Nephron progenitor cell (in vitro differentiated cells): ENCODE measurements around the gene HDAC4.

ENCODE experiments used
- DNase-seq: peaks from one replicate; pipeline ENCODE4 v3.0.0; 2021
- H3K27ac Mint-ChIP-seq: 2 replicates; pipeline ENCODE4 v1.8.0; 2021; ENCODE audit warnings: mild to moderate bottlenecking, moderate library complexity, mixed read lengths
- H3K27me3 Mint-ChIP-seq: 2 replicates; pipeline ENCODE4 v1.8.0; 2021; ENCODE audit warnings: mild to moderate bottlenecking, low read depth, mixed read lengths; ENCODE audit not compliant: poor library complexity
- H3K36me3 Mint-ChIP-seq: 2 replicates; pipeline ENCODE4 v1.8.0; 2021; ENCODE audit warnings: low read depth, mixed read lengths
- H3K4me1 Mint-ChIP-seq: 2 replicates; pipeline ENCODE4 v1.8.0; 2021; ENCODE audit warnings: mixed read lengths
- H3K4me3 Mint-ChIP-seq: 2 replicates; pipeline ENCODE4 v1.8.0; 2021; ENCODE audit warnings: mild to moderate bottlenecking, moderate library complexity, mixed read lengths
- H3K9me3 Mint-ChIP-seq: 2 replicates; pipeline ENCODE4 v1.8.0; 2021; ENCODE audit warnings: mild to moderate bottlenecking, moderate library complexity, mixed read lengths
- CTCF ChIP-seq: fragments of 200-600 bp; sonication (generic); IDR thresholded peaks from 2 replicates; pipeline ENCODE4 v1.5.0; 2021; ENCODE audit warnings: antibody characterized with exemption

Gene HDAC4

GRCh38 chr2:239227661-239228371 is 173.0 kb downstream of the HDAC4 start:
- Mint-ChIP-seq H3K4me3 (no peak overlapping the region), H3K27ac (peak overlapping the region; percentile 58), H3K27me3 (no peaks in the 10 kb centered on the region), H3K9me3 (no peaks in the 10 kb centered on the region), H3K4me1 (peaks cover 83% of the 10 kb centered on the region), H3K36me3 (no peaks in the 10 kb centered on the region)
- no peak for DNase-seq
- TF ChIP-seq CTCF, result no peak

- H3K4me3 Mint-ChIP-seq, result no peak overlapping the region
- no peak for DNase-seq
- no peaks in the 10 kb centered on the region for H3K9me3 Mint-ChIP-seq
- H3K4me1 Mint-ChIP-seq, result peaks cover 88% of the 10 kb centered on the region
- H3K27ac Mint-ChIP-seq, result peak overlapping the region; percentile 58
- H3K27me3 Mint-ChIP-seq, result no peaks in the 10 kb centered on the region
- H3K36me3 Mint-ChIP-seq, result no peaks in the 10 kb centered on the region
- no peak for TF ChIP-seq CTCF
Measured at GRCh38 chr2:239226677-239227581, 173.9 kb downstream of the HDAC4 start.

GRCh38 chr2:239225871-239226561 is 174.8 kb downstream of the HDAC4 start:
- peaks cover 94% of the 10 kb centered on the region for H3K4me1 Mint-ChIP-seq

GRCh38 chr2:239225371-239225851 is 175.4 kb downstream of the HDAC4 start:
- Mint-ChIP-seq H3K36me3 (peaks cover 1% of the 10 kb centered on the region), H3K27ac (peak overlapping the region; percentile 86), H3K9me3 (peaks cover 6% of the 10 kb centered on the region), H3K27me3 (no peaks in the 10 kb centered on the region), H3K4me1 (peaks cover 94% of the 10 kb centered on the region), H3K4me3 (no peak overlapping the region)
- TF ChIP-seq CTCF, result no peak
- DNase-seq, result no peak

More at GRCh38 chr2:239225871-239226561, 174.8 kb downstream of the HDAC4 start:
- no peak for TF ChIP-seq CTCF
- Mint-ChIP-seq H3K36me3 (no peaks in the 10 kb centered on the region), H3K27me3 (no peaks in the 10 kb centered on the region), H3K4me3 (no peak overlapping the region), H3K27ac (peak overlapping the region; percentile 67), H3K9me3 (peaks cover 1% of the 10 kb centered on the region)
- no peak for DNase-seq

GRCh38 chr2:239224955-239225354 is 175.9 kb downstream of the HDAC4 start:
- Mint-ChIP-seq H3K4me1 (peaks cover 96% of the 10 kb centered on the region), H3K36me3 (peaks cover 6% of the 10 kb centered on the region), H3K27ac (peak overlapping the region; percentile 86), H3K27me3 (no peaks in the 10 kb centered on the region), H3K4me3 (no peak overlapping the region), H3K9me3 (peaks cover 11% of the 10 kb centered on the region)
- no peak for TF ChIP-seq CTCF
- no peak for DNase-seq
